ENCODE results near the gene UTF1. TPM values are rescaled to one million over a fixed set of nuclear protein-coding genes. Genes with fewer than 3 reads are reported as not detected.

The UTF1 gene, protein sequence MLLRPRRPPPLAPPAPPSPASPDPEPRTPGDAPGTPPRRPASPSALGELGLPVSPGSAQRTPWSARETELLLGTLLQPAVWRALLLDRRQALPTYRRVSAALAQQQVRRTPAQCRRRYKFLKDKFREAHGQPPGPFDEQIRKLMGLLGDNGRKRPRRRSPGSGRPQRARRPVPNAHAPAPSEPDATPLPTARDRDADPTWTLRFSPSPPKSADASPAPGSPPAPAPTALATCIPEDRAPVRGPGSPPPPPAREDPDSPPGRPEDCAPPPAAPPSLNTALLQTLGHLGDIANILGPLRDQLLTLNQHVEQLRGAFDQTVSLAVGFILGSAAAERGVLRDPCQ
- not detected for total RNA-seq

DNA sequence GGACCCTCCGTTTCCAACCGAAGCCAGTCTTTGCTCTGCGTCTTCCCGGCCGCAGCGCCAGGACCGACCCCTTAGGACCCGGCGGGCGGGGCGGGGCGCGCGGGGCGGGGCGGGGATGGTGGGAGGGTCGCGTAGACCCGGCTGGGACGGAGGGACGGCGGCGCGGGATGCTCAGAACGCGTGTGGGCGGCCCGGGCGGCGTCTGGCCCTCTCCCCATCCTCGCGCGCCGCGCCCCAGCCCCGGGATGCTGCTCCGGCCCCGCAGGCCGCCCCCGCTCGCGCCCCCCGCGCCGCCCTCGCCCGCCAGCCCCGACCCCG lies at the start of gene UTF1:
TSS of gene UTF1 (plus strand) at position 174 of the 318 bp plus-strand sequence. CDS start at position 246, 72 bp downstream.
- H3K27me3 Mint-ChIP-seq (ENCODE audit: low read depth): peaks cover 60% of the 10 kb centered on the region
- no peaks in the 10 kb centered on the region for H3K9me3 Mint-ChIP-seq
- peaks cover 22% of the 10 kb centered on the region for H3K4me1 Mint-ChIP-seq (ENCODE audit: low read depth)
- no peaks in the 10 kb centered on the region for H3K36me3 Mint-ChIP-seq (ENCODE audit: low read depth)
- H3K27ac Mint-ChIP-seq: no peak within 1 kb of the TSS
- intact Hi-C loops (cut with micrococcal nuclease): no loop called here
- DNase-seq: no peak
- CTCF ChIA-PET: interaction anchor here (1.0 kb wide), 1 partner anchor 134 kb away, joined by 3 read pairs; no protein-coding TSS in a partner anchor
- no peak within 1 kb of the TSS for H3K4me3 Mint-ChIP-seq

DNA sequence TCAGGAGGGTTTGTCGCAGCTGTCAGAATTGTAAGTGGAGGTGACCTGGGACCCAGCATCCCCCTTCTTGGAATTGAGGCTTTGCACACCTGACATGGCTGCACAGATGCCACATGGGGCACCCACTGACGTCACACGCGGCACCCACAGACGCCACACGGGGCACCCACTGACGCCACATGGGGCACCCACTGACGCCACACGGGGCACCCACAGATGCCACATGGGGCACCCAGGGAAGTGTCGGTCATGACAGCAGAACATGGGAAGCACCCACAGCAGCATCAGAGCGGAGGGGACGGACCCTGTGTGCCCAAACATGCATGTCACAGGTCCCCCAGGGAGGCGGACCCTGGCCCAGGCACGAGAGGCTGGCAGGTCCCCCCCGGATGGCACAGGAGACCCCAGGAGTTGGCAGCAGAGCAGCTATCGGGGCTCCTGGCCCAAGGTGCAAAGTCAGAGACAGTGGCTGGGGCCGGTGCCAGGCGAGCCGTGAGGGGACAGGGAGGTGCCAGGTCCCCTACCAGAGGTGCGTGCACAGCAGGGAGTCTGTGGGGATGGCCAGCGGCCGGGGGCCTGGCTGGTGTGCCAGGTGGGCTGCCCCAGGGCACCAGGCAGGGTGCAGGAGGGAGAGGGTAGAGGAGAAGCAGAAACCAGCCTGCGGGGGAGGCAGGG lies 48.9 kb upstream of the UTF1 start:
- H3K36me3 Mint-ChIP-seq (ENCODE audit: low read depth): no peaks in the 10 kb centered on the region
- intact Hi-C loops (cut with micrococcal nuclease): no loop called here
- H3K9me3 Mint-ChIP-seq: peaks cover 12% of the 10 kb centered on the region
- no peaks in the 10 kb centered on the region for H3K4me1 Mint-ChIP-seq (ENCODE audit: low read depth)
- H3K27ac Mint-ChIP-seq: no peak overlapping the region
- DNase-seq: no peak
- H3K27me3 Mint-ChIP-seq (ENCODE audit: low read depth): no peaks in the 10 kb centered on the region
- CTCF ChIA-PET: no interaction called here
- no peak overlapping the region for H3K4me3 Mint-ChIP-seq

DNA sequence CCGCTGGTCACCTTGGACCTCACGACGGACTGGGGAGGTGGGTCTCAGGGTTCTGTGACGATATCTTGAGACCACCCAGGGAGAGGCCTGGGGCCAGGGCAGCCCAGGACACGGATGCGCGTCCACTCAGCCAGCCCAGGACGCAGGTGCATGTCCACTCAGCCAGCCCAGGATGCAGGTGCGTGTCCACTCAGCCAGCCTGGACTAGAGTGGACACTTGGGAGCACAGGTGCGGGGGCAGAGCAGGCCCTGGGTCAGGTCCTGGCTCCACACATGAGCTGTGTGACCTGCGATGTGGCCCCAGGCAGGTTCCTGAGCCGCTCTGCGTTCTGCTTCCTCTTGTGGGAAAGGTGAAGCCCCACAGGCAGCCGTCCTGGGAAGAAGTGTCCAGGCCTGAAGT lies 47.8 kb upstream of the UTF1 start:
- CTCF ChIA-PET: no interaction called here
- Mint-ChIP-seq H3K36me3 (ENCODE audit: low read depth) (no peaks in the 10 kb centered on the region), H3K27ac (no peak overlapping the region), H3K4me3 (no peak overlapping the region), H3K27me3 (ENCODE audit: low read depth) (no peaks in the 10 kb centered on the region), H3K9me3 (peaks cover 10% of the 10 kb centered on the region), H3K4me1 (ENCODE audit: low read depth) (no peaks in the 10 kb centered on the region)
- intact Hi-C loops (cut with micrococcal nuclease): no loop called here
- DNase-seq: no peak

DNA sequence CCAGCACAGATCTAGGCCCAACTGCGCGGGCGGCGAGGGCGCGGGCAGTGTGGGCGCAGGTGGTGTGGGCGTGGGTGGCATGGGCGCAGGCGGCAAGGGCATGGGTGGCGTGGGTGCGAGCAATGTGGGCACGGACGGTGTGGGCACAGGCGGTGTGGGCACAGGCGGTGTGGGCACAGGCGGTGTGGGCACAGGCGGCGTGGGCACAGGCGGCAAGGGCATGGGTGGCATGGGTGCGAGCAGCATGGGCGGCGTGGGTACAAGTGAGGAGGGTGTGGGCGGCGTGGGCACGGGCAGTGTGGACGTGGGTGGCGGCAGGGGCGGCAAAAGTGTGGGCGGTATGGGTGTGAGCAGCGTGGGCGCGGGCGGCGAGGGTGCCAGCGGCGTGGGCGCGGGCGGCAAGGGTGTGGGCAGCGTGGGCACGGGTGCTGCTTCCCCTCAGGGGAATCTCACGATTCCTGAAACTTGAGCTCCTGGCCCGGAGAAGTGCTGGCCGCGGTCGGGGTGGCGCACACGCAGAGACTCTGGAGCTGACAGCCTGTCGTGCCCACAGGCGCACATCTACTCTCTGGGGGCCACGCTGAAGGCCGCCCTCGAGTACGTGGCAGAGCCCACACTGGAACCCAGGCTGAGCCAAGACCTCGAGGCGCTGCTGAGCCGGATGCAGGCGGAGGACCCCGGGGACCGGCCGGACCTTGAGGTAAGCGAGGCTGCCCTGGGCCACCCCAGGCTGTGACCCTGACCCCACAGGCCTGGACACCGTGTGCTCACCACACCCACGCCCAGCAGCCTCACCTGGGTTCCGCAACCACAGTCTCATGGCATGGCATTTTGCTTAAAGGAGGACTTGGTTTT lies 47.0 kb upstream of the UTF1 start:
- CTCF ChIA-PET: no interaction called here

GRCh38 chr10:133183646-133184378 lies 46.2 kb upstream of the UTF1 start:
- Mint-ChIP-seq H3K27ac (no peak overlapping the region), H3K9me3 (no peaks in the 10 kb centered on the region), H3K27me3 (ENCODE audit: low read depth) (no peaks in the 10 kb centered on the region), H3K4me3 (no peak overlapping the region), H3K36me3 (ENCODE audit: low read depth) (no peaks in the 10 kb centered on the region), H3K4me1 (ENCODE audit: low read depth) (no peaks in the 10 kb centered on the region)
- CTCF ChIA-PET: no interaction called here
- intact Hi-C loops (cut with micrococcal nuclease): no loop called here
- no peak for DNase-seq

More for the DNA sequence above, 47.0 kb upstream of the UTF1 start:
- Mint-ChIP-seq H3K4me3 (no peak overlapping the region), H3K27me3 (ENCODE audit: low read depth) (no peaks in the 10 kb centered on the region), H3K36me3 (ENCODE audit: low read depth) (no peaks in the 10 kb centered on the region), H3K9me3 (peaks cover 2% of the 10 kb centered on the region), H3K27ac (no peak overlapping the region), H3K4me1 (ENCODE audit: low read depth) (no peaks in the 10 kb centered on the region)
- intact Hi-C loops (cut with micrococcal nuclease): no loop called here
- DNase-seq: no peak

DNA sequence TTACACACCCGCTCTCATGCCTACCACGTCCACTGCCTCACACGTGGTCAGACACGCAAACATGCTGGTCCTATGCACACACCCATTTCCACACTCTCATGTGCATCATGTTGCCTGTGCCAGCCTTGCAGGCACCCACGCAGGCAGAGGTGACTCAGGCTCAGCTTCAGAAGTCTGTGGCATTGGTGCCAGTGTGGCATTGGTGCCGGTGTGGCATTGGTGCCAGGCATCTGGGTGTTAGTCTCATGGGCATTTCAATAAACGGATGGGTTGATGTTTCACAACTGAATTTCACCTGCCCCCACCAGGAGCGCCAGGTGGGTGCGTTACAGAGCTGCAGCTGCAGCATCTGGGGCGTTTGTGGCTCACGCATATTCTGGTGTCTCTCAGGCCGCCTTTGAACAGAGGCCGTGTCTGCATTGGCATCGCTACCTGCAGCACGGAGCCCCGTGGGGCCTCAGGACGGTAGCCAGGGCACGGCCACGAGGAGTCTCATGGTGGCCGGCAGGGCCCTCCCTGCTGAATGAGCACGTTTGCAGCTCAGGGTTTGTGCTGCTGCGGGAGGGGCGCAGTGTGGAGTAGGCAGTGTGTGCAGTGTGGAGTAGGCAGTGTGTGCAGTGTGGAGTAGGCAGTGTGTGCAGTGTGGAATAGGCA lies 45.3 kb upstream of the UTF1 start:
- Mint-ChIP-seq H3K9me3 (no peaks in the 10 kb centered on the region), H3K27ac (no peak overlapping the region), H3K4me3 (no peak overlapping the region), H3K4me1 (ENCODE audit: low read depth) (no peaks in the 10 kb centered on the region), H3K36me3 (ENCODE audit: low read depth) (no peaks in the 10 kb centered on the region), H3K27me3 (ENCODE audit: low read depth) (no peaks in the 10 kb centered on the region)
- CTCF ChIA-PET: no interaction called here
- intact Hi-C loops (cut with micrococcal nuclease): no loop called here
- no peak for DNase-seq

DNA sequence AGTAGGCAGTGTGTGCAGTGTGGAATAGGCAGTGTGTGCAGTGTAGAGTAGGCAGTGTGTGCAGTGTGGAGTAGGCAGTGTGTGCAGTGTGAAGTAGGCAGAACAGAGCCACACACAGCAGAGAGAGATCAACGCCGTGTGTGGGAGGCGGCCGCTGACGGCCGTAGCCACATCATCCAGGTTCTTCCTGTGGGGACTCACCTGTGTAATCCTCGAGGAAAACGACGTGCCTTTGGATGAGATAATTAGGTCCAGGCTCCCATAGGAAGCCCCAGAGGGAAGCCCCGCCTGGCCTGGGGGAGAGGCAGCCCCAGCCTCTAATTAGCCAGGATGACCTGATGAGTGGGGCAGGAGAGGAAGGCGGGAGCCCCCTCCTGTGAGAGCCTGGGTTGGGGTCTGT lies 44.6 kb upstream of the UTF1 start:
- Mint-ChIP-seq H3K36me3 (ENCODE audit: low read depth) (no peaks in the 10 kb centered on the region), H3K27ac (no peak overlapping the region), H3K4me1 (ENCODE audit: low read depth) (no peaks in the 10 kb centered on the region), H3K27me3 (ENCODE audit: low read depth) (no peaks in the 10 kb centered on the region), H3K4me3 (no peak overlapping the region), H3K9me3 (no peaks in the 10 kb centered on the region)
- CTCF ChIA-PET: no interaction called here
- intact Hi-C loops (cut with micrococcal nuclease): no loop called here
- no peak for DNase-seq

- DNase-seq: no peak
- Mint-ChIP-seq H3K27me3 (ENCODE audit: low read depth) (no peaks in the 10 kb centered on the region), H3K4me1 (ENCODE audit: low read depth) (no peaks in the 10 kb centered on the region), H3K27ac (no peak overlapping the region), H3K4me3 (no peak overlapping the region), H3K36me3 (ENCODE audit: low read depth) (no peaks in the 10 kb centered on the region), H3K9me3 (no peaks in the 10 kb centered on the region)
- CTCF ChIA-PET: no interaction called here
- intact Hi-C loops (cut with micrococcal nuclease): no loop called here
These were observed 44.1 kb upstream of the UTF1 start for GRCh38 chr10:133185916-133186315.

DNA sequence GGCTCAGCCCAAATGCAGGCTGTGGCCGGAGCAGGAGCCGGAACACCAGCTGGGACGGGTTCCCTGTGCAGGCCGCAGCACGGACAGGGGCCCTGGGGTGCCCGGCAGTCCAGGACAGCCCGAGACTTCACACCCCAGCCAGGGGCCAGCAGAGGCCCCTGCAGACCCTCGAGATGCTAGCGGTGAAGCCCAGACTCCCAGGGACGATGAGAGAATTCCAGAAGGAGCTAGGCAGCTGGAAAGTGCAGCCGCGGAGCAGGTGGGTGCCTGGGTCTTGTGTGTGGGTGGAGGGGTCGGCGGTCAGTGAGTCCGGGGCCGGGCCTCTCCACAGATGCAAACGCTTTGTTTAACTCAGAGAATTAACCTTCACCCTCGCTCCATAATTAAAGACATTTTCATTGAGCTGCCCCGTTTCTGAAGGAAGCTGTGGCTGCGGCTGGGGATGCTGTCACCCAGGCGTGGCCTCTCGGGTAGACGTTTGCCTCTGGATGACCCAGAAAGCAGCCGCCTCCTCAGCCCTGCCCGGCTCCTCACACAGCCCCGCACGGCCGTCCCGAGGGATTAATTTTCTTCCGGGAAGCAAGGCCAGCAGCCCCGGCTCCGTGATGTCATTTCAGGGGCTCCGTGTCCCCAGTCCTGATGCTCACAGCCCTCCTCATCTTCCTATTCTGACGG lies 43.5 kb upstream of the UTF1 start:
- Mint-ChIP-seq H3K27me3 (ENCODE audit: low read depth) (no peaks in the 10 kb centered on the region), H3K27ac (no peak overlapping the region), H3K36me3 (ENCODE audit: low read depth) (no peaks in the 10 kb centered on the region), H3K4me1 (ENCODE audit: low read depth) (no peaks in the 10 kb centered on the region), H3K4me3 (no peak overlapping the region), H3K9me3 (no peaks in the 10 kb centered on the region)
- intact Hi-C loops (cut with micrococcal nuclease): no loop called here
- CTCF ChIA-PET: no interaction called here
- DNase-seq: no peak

GRCh38 chr10:133187091-133187905 lies 42.7 kb upstream of the UTF1 start:
- no peak overlapping the region for H3K4me3 Mint-ChIP-seq
- no peaks in the 10 kb centered on the region for H3K9me3 Mint-ChIP-seq
- no peak for DNase-seq
- no peaks in the 10 kb centered on the region for H3K4me1 Mint-ChIP-seq (ENCODE audit: low read depth)
- H3K27ac Mint-ChIP-seq: no peak overlapping the region
- intact Hi-C loops (cut with micrococcal nuclease): no loop called here
- CTCF ChIA-PET: no interaction called here
- H3K36me3 Mint-ChIP-seq (ENCODE audit: low read depth): no peaks in the 10 kb centered on the region
- no peaks in the 10 kb centered on the region for H3K27me3 Mint-ChIP-seq (ENCODE audit: low read depth)

All from activated naive CD4-positive, alpha-beta T cell treated with anti-CD3 and anti-CD28 coated beads for 36 hours (primary cell).